HCT116 (cell line): ENCODE results near the gene BCL11A.

Experiments used
- CBX3 ChIP-seq: IDR thresholded peaks from 2 replicates; pipeline ENCODE4 v1.6.1; 2012; ENCODE audit warnings: low read depth
- CEBPB ChIP-seq: IDR thresholded peaks from 2 replicates; pipeline ENCODE4 v1.6.1; 2012; ENCODE audit warnings: low read depth
- CTCF ChIP-seq, 3 experiments: fragments of 200-600 bp in 1 of 3; sonication (generic) in 1 of 3; IDR thresholded peaks in 2 of 3; conservative IDR thresholded peaks in 1 of 3; 2 replicates each; pipeline ENCODE4 v1.5.1; 2012 to 2017; ENCODE audit warnings: low read depth in 2 of 3, low read length in 2 of 3, antibody characterized with exemption in 1 of 3, borderline replicate concordance in 1 of 3, control low read depth in 1 of 3, mild to moderate bottlenecking in 1 of 3, mixed read lengths in 1 of 3, mixed run types in 1 of 3, moderate library complexity in 1 of 3; ENCODE audit not compliant: insufficient read depth in 1 of 3
- ELF1 ChIP-seq: IDR thresholded peaks from 2 replicates; pipeline ENCODE4 v1.6.1; 2012; ENCODE audit warnings: low read depth, borderline replicate concordance
- EZH2 ChIP-seq: fragments of 200-600 bp; sonication (generic); IDR thresholded peaks from 2 replicates; pipeline ENCODE4 v1.6.1; 2017; ENCODE audit warnings: antibody characterized with exemption, mixed run types
- EZH2phosphoT487 ChIP-seq: fragments of 200-600 bp; IDR thresholded peaks from 2 replicates; pipeline ENCODE4 v1.6.1; 2018; ENCODE audit warnings: antibody characterized with exemption, borderline replicate concordance
- MAX ChIP-seq: IDR thresholded peaks from 2 replicates; pipeline ENCODE4 v1.6.1; 2012
- POLR2A ChIP-seq: IDR thresholded peaks from 2 replicates; pipeline ENCODE4 v1.7.0; 2011; ENCODE audit warnings: borderline replicate concordance; ENCODE audit not compliant: insufficient read depth, insufficient read length; ENCODE audit errors: extremely low read depth
- REST ChIP-seq: IDR thresholded peaks from 2 replicates; pipeline ENCODE4 v1.6.1; 2012; ENCODE audit warnings: low read depth
- SIN3A ChIP-seq: IDR thresholded peaks from 2 replicates; pipeline ENCODE4 v1.6.1; 2012; ENCODE audit warnings: low read depth
- SRF ChIP-seq: IDR thresholded peaks from 2 replicates; pipeline ENCODE4 v1.6.1; 2012; ENCODE audit warnings: low read depth
- TCF7L2 ChIP-seq: IDR thresholded peaks from 2 replicates; pipeline ENCODE4 v1.7.0; 2011; ENCODE audit warnings: borderline replicate concordance, inconsistent platforms; ENCODE audit not compliant: insufficient read depth, insufficient read length; ENCODE audit errors: extremely low read depth
- YY1 ChIP-seq: IDR thresholded peaks from 2 replicates; pipeline ENCODE4 v1.6.1; 2011; ENCODE audit warnings: low read length, low read depth, moderate library complexity, mild to moderate bottlenecking; ENCODE audit not compliant: insufficient replicate concordance; ENCODE audit errors: extremely low read depth
- ZNF274 ChIP-seq: fragments of 200-500 bp; sonication (Bioruptor generic); IDR thresholded peaks from 2 replicates; pipeline ENCODE4 v1.6.1; 2014; ENCODE audit warnings: mild to moderate bottlenecking, low read depth, low read length, inconsistent platforms

GRCh38 chr2:60583604-60584003 is 30.1 kb upstream of the BCL11A start:
- TF ChIP-seq MAX = no peak
- TF ChIP-seq POLR2A = no peak
- no peak for TF ChIP-seq ELF1
- no peak for TF ChIP-seq CTCF (IDR thresholded peaks at IDR 0.05 in 2 of 3, conservative IDR thresholded peaks at IDR 0.05 in 1 of 3; ENCODE audit: borderline replicate concordance in 1 of 3, insufficient read depth in 1 of 3, low read depth in 2 of 3, low read length in 2 of 3)
- TF ChIP-seq CEBPB = no peak
- no peak for TF ChIP-seq EZH2
- no peak for TF ChIP-seq TCF7L2
- TF ChIP-seq ZNF274 = no peak
- no peak for TF ChIP-seq YY1
- no peak for TF ChIP-seq REST
- no peak for TF ChIP-seq EZH2phosphoT487
- TF ChIP-seq CBX3 = no peak
- no peak for TF ChIP-seq SRF
- TF ChIP-seq SIN3A = no peak
